H1 (cell line): ENCODE data around the gene IQCK. TPM values are rescaled to one million over a fixed set of nuclear protein-coding genes. Genes with fewer than 3 reads are reported as not detected.

Experiments
- CTCF ChIA-PET: fragments of 300-600 bp; sonication (Branson Sonifier 250); formaldehyde crosslinking; loops from one replicate; lab custom pipeline; 2021; ENCODE audit not compliant: partially characterized antibody; lab: Charles Lee
- POLR2A ChIA-PET: fragments of 300-600 bp; sonication (Branson Sonifier 250); formaldehyde crosslinking; loops from one replicate; lab custom pipeline; 2021; ENCODE audit warnings: inconsistent platforms; ENCODE audit not compliant: partially characterized antibody; lab: Charles Lee
- DNase-seq, 2 experiments: peaks; one replicate each; pipeline versions ENCODE4 v3.0.0 to v3.0.0-alpha.2; 2010 to 2022; ENCODE audit warnings: low spot score in 2 of 2, low read depth in 1 of 2, mixed read lengths in 1 of 2
- FAIRE-seq: peaks from 2 replicates; lab custom pipeline; 2011; peaks lifted over from hg19 to GRCh38; lab: Jason Lieb, UNC
- H2AFZ ChIP-seq: 2 replicates; pipeline ENCODE4 v1.8.1; 2012; ENCODE audit warnings: low read length, inconsistent platforms
- H2AK5ac ChIP-seq: 2 replicates; pipeline ENCODE4 v1.6.1; 2013; ENCODE audit warnings: low read depth, low read length
- H2BK120ac ChIP-seq: replicated peaks from 2 replicates; pipeline ENCODE3; 2013; ENCODE audit warnings: low read depth, low read length, inconsistent platforms
- H2BK12ac ChIP-seq: 2 replicates; pipeline ENCODE4 v1.6.1; 2013; ENCODE audit warnings: low read depth, low read length
- H2BK15ac ChIP-seq: 2 replicates; pipeline ENCODE4 v1.6.1; 2013; ENCODE audit warnings: low read length
- H2BK20ac ChIP-seq: 2 replicates; pipeline ENCODE4 v1.6.1; 2013; ENCODE audit warnings: low read length
- H2BK5ac ChIP-seq: 2 replicates; pipeline ENCODE4 v1.6.1; 2013; ENCODE audit warnings: low read depth, low read length
- H3K14ac ChIP-seq: 2 replicates; pipeline ENCODE4 v1.6.1; 2013; ENCODE audit warnings: inconsistent platforms; ENCODE audit not compliant: insufficient read length
- H3K18ac ChIP-seq: 2 replicates; pipeline ENCODE4 v1.6.1; 2013; ENCODE audit warnings: low read length; ENCODE audit errors: extremely low read depth
- H3K23ac ChIP-seq: 2 replicates; pipeline ENCODE4 v1.6.1; 2013; ENCODE audit warnings: inconsistent platforms; ENCODE audit not compliant: insufficient read length
- H3K23me2 ChIP-seq: 2 replicates; pipeline ENCODE4 v1.6.1; 2013; ENCODE audit warnings: low read depth, low read length
- H3K27ac ChIP-seq: 2 replicates; pipeline ENCODE4 v1.6.1; 2011; ENCODE audit warnings: low read depth, low read length, inconsistent platforms
- H3K27me3 ChIP-seq, 4 experiments: replicated peaks in 1 of 4; 1 replicate in 1 of 4; 2 replicates in 3 of 4; pipeline versions ENCODE4 v1.6.1 to v1.8.1; 2011 to 2013; ENCODE audit warnings: low read length in 3 of 4, mild to moderate bottlenecking in 3 of 4, inconsistent platforms in 2 of 4, mixed read lengths in 2 of 4, moderate library complexity in 1 of 4; ENCODE audit not compliant: control insufficient read depth in 3 of 4, insufficient read depth in 3 of 4; ENCODE audit errors: extremely low read depth in 1 of 4
- H3K36me3 ChIP-seq, 4 experiments: 2 replicates each; pipeline versions ENCODE4 v1.6.1 to v1.8.1; 2011 to 2013; ENCODE audit warnings: mild to moderate bottlenecking in 4 of 4, low read length in 3 of 4, moderate library complexity in 2 of 4, control low read depth in 1 of 4, inconsistent platforms in 1 of 4; ENCODE audit not compliant: insufficient read depth in 4 of 4, control insufficient read depth in 2 of 4
- H3K4ac ChIP-seq: replicated peaks from 2 replicates; pipeline ENCODE3; 2013; ENCODE audit warnings: low read length, low read depth, mixed read lengths, inconsistent platforms; ENCODE audit not compliant: insufficient read length
- H3K4me1 ChIP-seq, 4 experiments: replicated peaks in 1 of 4; 1 replicate in 1 of 4; 2 replicates in 3 of 4; pipeline versions ENCODE4 v1.6.1 to v1.8.1; 2011 to 2013; ENCODE audit warnings: low read length in 3 of 4, inconsistent platforms in 2 of 4, mixed read lengths in 1 of 4; ENCODE audit not compliant: insufficient read depth in 4 of 4, control insufficient read depth in 3 of 4
- H3K4me2 ChIP-seq, 2 experiments: 2 replicates each; pipeline versions ENCODE4 v1.6.1 to v1.8.1; 2011 to 2013; ENCODE audit warnings: low read depth in 2 of 2, low read length in 2 of 2, control low read depth in 1 of 2, inconsistent platforms in 1 of 2, mild to moderate bottlenecking in 1 of 2; ENCODE audit not compliant: insufficient read depth in 1 of 2
- H3K4me3 ChIP-seq, 4 experiments: fragments of 200-600, 300-600 bp in 1 of 4; sonication (generic), shearing (Covaris generic), sonication (Bioruptor Twin) in 1 of 4; 2 replicates each; pipeline versions ENCODE4 v1.5.1 to v1.8.1; 2011 to 2016; ENCODE audit warnings: low read length in 4 of 4, low read depth in 3 of 4, control low read depth in 2 of 4, inconsistent platforms in 2 of 4, mild to moderate bottlenecking in 2 of 4, mixed read lengths in 1 of 4, moderate library complexity in 1 of 4; ENCODE audit not compliant: insufficient read depth in 2 of 4; ENCODE audit errors: extremely low read depth in 1 of 4
- H3K56ac ChIP-seq: replicated peaks from 2 replicates; pipeline ENCODE3; 2013; ENCODE audit warnings: low read depth, mild to moderate bottlenecking, mixed read lengths, low read length, inconsistent platforms; ENCODE audit not compliant: insufficient read length
- H3K79me1 ChIP-seq: 2 replicates; pipeline ENCODE4 v1.6.1; 2013; ENCODE audit warnings: low read depth, low read length, control low read depth
- H3K79me2 ChIP-seq, 2 experiments: 2 replicates each; pipeline versions ENCODE4 v1.6.1 to v1.8.1; 2012 to 2013; ENCODE audit warnings: low read length in 2 of 2, mild to moderate bottlenecking in 2 of 2, inconsistent platforms in 1 of 2; ENCODE audit not compliant: insufficient read depth in 2 of 2, control insufficient read depth in 1 of 2
- H3K9ac ChIP-seq, 4 experiments: replicated peaks in 1 of 4; 1 replicate in 1 of 4; 2 replicates in 3 of 4; pipeline versions ENCODE4 v1.6.1 to v1.8.1; 2011 to 2013; ENCODE audit warnings: low read depth in 3 of 4, low read length in 3 of 4, control low read depth in 2 of 4, mild to moderate bottlenecking in 2 of 4, moderate library complexity in 2 of 4, inconsistent platforms in 1 of 4; ENCODE audit errors: extremely low read depth in 1 of 4
- H3K9me3 ChIP-seq, 2 experiments: 2 replicates each; pipeline versions ENCODE4 v1.6.1 to v1.8.1; 2012 to 2013; ENCODE audit warnings: mild to moderate bottlenecking in 2 of 2, moderate library complexity in 2 of 2, control low read depth in 1 of 2, inconsistent platforms in 1 of 2, low read depth in 1 of 2, low read length in 1 of 2, mixed read lengths in 1 of 2; ENCODE audit not compliant: insufficient read depth in 2 of 2
- H4K20me1 ChIP-seq, 2 experiments: replicated peaks in 1 of 2; 2 replicates each; pipeline versions ENCODE3 to v1.8.1; 2011 to 2013; ENCODE audit warnings: inconsistent platforms in 2 of 2, low read length in 2 of 2, mild to moderate bottlenecking in 1 of 2; ENCODE audit not compliant: insufficient read depth in 2 of 2, control insufficient read depth in 1 of 2
- H4K5ac ChIP-seq: 2 replicates; pipeline ENCODE4 v1.6.1; 2013; ENCODE audit warnings: low read length, low read depth, mixed read lengths, inconsistent platforms; ENCODE audit not compliant: insufficient read length
- H4K8ac ChIP-seq: 2 replicates; pipeline ENCODE4 v1.8.0; 2013; ENCODE audit warnings: mild to moderate bottlenecking, moderate library complexity, low read length, inconsistent platforms; ENCODE audit not compliant: insufficient read depth; ENCODE audit errors: extremely low read depth
- H4K91ac ChIP-seq: replicated peaks from 2 replicates; pipeline ENCODE3; 2013; ENCODE audit warnings: low read length, mixed read lengths, inconsistent platforms; ENCODE audit not compliant: insufficient read length
- ASH2L ChIP-seq: fragments of 200-600, 300-600 bp; sonication (generic); IDR thresholded peaks from one replicate; pipeline ENCODE4 v1.7.1; 2017; ENCODE audit warnings: low read length
- BACH1 ChIP-seq: IDR thresholded peaks from 2 replicates; pipeline ENCODE4 v1.6.1; 2012; ENCODE audit warnings: low read length, improper control_type of control experiment
- HDAC2 ChIP-seq, 2 experiments: fragments of 300-600 bp in 1 of 2; sonication (generic) in 1 of 2; IDR thresholded peaks; 2 replicates each; pipeline ENCODE4 v1.6.1; 2011 to 2012; ENCODE audit warnings: low read depth in 2 of 2, low read length in 2 of 2, mild to moderate bottlenecking in 2 of 2, moderate library complexity in 2 of 2, borderline replicate concordance in 1 of 2, inconsistent platforms in 1 of 2
- ZNF274 ChIP-seq: IDR thresholded peaks from 2 replicates; pipeline ENCODE4 v1.7.0; 2012; ENCODE audit warnings: low read length, borderline replicate concordance; ENCODE audit errors: extremely low read depth
- WGBS, 2 experiments: shearing (Covaris generic) in 1 of 2; methylation state at CpG; one replicate each; pipeline versions ENCODE4 v1.1.6 to v1.1.7; 2013 to 2015; ENCODE audit warnings: low lambda C conversion rate in 2 of 2, mixed read lengths in 2 of 2, inconsistent platforms in 1 of 2, low coverage in 1 of 2, missing lambda C conversion rate in 1 of 2; ENCODE audit not compliant: insufficient replicate concordance in 2 of 2, insufficient coverage in 1 of 2, insufficient read length in 1 of 2; ENCODE audit errors: extremely low coverage in 1 of 2, missing lambda C conversion rate in 1 of 2; 5-methylcytosine and 5-hydroxymethylcytosine counted together
- polyA plus RNA-seq, 7 experiments: library from polyadenylated mRNA; depleted of rRNA in 3 of 7; stranded (reverse) in 5 of 7; unstranded in 2 of 7; fragments of >200 nt in 5 of 7; fragments of 200-250 nt in 2 of 7; gene quantifications; 1 replicate in 5 of 7; 2 replicates in 1 of 7; 4 replicates in 1 of 7; pipeline versions ENCODE4 v1.2.1 to v1.2.3, GENCODE V29; 2011 to 2013; ENCODE audit warnings: missing spikeins in 2 of 7, mixed read lengths in 2 of 7
- total RNA-seq: library from RNA; stranded (reverse); fragmentation: NEBNext Ultra II Directional; extraction: Animal tissue kit (Norgen Biotek cat#: 25700); gene quantifications from 2 replicates; pipeline ENCODE4 v1.2.1, GENCODE V29; 2021
- TF ChIP-seq, protein P1 (sequence below), 3 experiments: IDR thresholded peaks; 1 replicate in 2 of 3; 2 replicates in 1 of 3; pipeline versions ENCODE4 v1.5.1 to v1.6.1; 2011; ENCODE audit warnings: low read length in 3 of 3, mild to moderate bottlenecking in 3 of 3, inconsistent platforms in 2 of 3, low read depth in 1 of 3, moderate library complexity in 1 of 3; ENCODE audit not compliant: insufficient read depth in 1 of 3; ENCODE audit errors: control extremely low read depth in 1 of 3
- TF ChIP-seq, protein P2 (sequence below): IDR thresholded peaks from 2 replicates; pipeline ENCODE4 v1.6.1; 2012; ENCODE audit warnings: low read length, inconsistent platforms

Gene IQCK
- total and polyA plus RNA-seq, 2 of the 8 experiments (the other 6 are each of a cell fraction or from before 2014, with no cell fraction given), result 6.2 to 9.3 TPM

DNA sequence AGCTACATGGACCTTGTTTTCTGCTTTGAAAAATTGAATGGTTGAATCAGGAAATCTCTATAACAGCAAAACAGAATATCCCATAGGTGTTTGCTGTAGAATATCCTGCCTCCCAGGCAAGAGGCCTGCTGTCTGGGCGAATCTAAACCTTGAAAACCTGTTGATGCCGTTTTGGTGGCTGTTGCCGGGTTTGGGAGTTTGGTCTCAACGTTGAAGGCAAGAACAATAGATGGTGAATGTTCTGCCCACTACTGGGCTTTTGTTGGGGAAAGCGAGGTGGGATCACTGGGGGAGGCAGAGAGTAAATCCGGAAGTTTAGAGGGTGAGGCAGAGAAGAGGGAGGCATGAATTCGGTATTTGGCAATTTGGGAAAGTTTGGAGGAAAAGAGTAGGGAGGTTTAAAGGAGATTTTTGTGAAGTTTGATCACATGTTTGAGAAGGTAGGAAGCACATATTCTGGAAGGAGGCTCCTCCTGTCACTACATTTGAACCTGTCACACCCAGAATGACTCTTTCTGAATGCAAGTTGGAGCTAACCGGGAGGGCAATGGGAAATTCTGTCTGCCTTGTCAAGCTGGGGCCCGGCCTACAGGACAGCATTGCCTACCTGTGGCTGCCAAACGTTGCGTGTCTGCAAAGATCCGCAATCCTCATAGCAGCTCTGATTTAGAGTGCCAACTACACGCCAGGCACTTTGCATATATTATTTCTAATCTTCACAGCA is 120.1 kb downstream of the IQCK start:
- Histone ChIP-seq H2BK5ac (no peak overlapping the region), H3K27ac (peak overlapping the region; percentile 42; the same call in 1 of the 2 replicates), H4K5ac (no peak overlapping the region), H3K4me1 (peaks cover 0 to 13% (median 6%) of the 10 kb centered on the region in 4 experiments; a peak in 6 of 7 replicates), H3K23me2 (peaks cover 2% of the 10 kb centered on the region; the same call in 1 of the 2 replicates), H2BK15ac (no peak overlapping the region), H3K36me3 (no peaks in the 10 kb centered on the region), H3K56ac (no peak overlapping the region), H3K18ac (peak overlapping the region; percentile 41), H3K27me3 (no peaks in the 10 kb centered on the region), H3K4ac (no peak overlapping the region), H3K14ac (no peak overlapping the region), H3K4me3 (no peak overlapping the region), H2AFZ (peak overlapping the region; percentile 12; the same call in 1 of the 2 replicates), H2BK12ac (0 out of 2 replicates have a peak overlapping the region, but pooled peaks have one; percentile 55), H3K9ac (no peak overlapping the region; a peak in 2 of 7 replicates), H2BK20ac (peak overlapping the region; percentile 75), H2BK120ac (peak overlapping the region; percentile 69), H3K79me1 (no peaks in the 10 kb centered on the region), H4K8ac (no peak overlapping the region; the same call in 1 of the 2 replicates), H3K79me2 (no peaks in the 10 kb centered on the region), H4K20me1 (no peaks in the 10 kb centered on the region), H3K9me3 (no peaks in the 10 kb centered on the region), H3K23ac (no peak overlapping the region), H4K91ac (peak overlapping the region; percentile 70), H3K4me2 (peak overlapping the region; percentile 23 to 24; a peak in 2 of 4 replicates), H2AK5ac (no peak overlapping the region)
- POLR2A ChIA-PET, result interaction anchor here (0.7 to 2.4 kb wide), 6 partner anchors 10 to 120 kb away, joined by 3 to 9 read pairs (median 3); partner anchors contain the start of genes IQCK and KNOP1
- FAIRE-seq (peak; percentile 28), DNase-seq (no peak)
- 53 to 100% methylated on average over 1 to 13 of the region's 13 CpGs for WGBS, 2 experiments
- CTCF ChIA-PET, result interaction anchor here (0.8 to 1.4 kb wide), 5 partner anchors 9 to 49 kb away, joined by 3 to 5 read pairs (median 4); no protein-coding TSS in a partner anchor
- TF ChIP-seq, protein P1, sequence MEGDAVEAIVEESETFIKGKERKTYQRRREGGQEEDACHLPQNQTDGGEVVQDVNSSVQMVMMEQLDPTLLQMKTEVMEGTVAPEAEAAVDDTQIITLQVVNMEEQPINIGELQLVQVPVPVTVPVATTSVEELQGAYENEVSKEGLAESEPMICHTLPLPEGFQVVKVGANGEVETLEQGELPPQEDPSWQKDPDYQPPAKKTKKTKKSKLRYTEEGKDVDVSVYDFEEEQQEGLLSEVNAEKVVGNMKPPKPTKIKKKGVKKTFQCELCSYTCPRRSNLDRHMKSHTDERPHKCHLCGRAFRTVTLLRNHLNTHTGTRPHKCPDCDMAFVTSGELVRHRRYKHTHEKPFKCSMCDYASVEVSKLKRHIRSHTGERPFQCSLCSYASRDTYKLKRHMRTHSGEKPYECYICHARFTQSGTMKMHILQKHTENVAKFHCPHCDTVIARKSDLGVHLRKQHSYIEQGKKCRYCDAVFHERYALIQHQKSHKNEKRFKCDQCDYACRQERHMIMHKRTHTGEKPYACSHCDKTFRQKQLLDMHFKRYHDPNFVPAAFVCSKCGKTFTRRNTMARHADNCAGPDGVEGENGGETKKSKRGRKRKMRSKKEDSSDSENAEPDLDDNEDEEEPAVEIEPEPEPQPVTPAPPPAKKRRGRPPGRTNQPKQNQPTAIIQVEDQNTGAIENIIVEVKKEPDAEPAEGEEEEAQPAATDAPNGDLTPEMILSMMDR (IDR thresholded peaks at IDR 0.05; ENCODE audit: control extremely low read depth in 1 of 3, insufficient read depth in 1 of 3, low read depth in 1 of 3, low read length in 3 of 3), result peak in 1 of 3 experiments; percentile 25; a peak in 1 of 4 replicates
- TF ChIP-seq HDAC2 (IDR thresholded peaks at IDR 0.05; ENCODE audit: borderline replicate concordance in 1 of 2, low read depth in 2 of 2, low read length in 2 of 2), result 0 out of 4 replicates have a peak, but pooled peaks of 1 of the 2 experiments have one; percentile 11
- TF ChIP-seq ZNF274, result no peak
- TF ChIP-seq, protein P2, sequence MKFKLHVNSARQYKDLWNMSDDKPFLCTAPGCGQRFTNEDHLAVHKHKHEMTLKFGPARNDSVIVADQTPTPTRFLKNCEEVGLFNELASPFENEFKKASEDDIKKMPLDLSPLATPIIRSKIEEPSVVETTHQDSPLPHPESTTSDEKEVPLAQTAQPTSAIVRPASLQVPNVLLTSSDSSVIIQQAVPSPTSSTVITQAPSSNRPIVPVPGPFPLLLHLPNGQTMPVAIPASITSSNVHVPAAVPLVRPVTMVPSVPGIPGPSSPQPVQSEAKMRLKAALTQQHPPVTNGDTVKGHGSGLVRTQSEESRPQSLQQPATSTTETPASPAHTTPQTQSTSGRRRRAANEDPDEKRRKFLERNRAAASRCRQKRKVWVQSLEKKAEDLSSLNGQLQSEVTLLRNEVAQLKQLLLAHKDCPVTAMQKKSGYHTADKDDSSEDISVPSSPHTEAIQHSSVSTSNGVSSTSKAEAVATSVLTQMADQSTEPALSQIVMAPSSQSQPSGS, result no peak
- peak; percentile 32 for TF ChIP-seq ASH2L
- TF ChIP-seq BACH1, result no peak
